NK-92 treated with Interleukin-12 subunit alpha and Interleukin-12 subunit beta, amount 100 ng/mL, for 24 hours (cell line): ENCODE data around the gene SUCLA2.

ENCODE experiments used
- DNase-seq: peaks from one replicate; lab custom pipeline; 2025; lab: John Stamatoyannopoulos, UW

The SUCLA2 gene

DNA sequence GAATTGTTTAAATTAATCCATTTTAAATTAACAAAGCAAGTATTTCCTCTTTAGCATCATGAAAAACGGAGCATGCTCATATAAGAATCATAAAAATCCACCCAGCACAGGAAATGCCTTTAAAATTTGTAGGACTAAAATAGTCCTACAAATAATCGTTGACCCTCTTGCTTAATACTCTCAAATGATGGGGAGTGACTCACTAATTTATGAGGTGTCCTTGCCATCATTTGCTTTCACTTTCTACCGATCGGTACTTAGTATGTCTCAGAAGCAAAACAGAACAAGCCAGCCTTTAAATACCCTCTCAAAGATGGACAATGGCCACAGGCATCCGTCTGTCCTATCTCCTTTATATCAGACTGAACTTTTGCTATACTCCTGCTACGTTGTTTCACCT is 97.2 kb downstream of the SUCLA2 start:
- no peak for DNase-seq

DNA sequence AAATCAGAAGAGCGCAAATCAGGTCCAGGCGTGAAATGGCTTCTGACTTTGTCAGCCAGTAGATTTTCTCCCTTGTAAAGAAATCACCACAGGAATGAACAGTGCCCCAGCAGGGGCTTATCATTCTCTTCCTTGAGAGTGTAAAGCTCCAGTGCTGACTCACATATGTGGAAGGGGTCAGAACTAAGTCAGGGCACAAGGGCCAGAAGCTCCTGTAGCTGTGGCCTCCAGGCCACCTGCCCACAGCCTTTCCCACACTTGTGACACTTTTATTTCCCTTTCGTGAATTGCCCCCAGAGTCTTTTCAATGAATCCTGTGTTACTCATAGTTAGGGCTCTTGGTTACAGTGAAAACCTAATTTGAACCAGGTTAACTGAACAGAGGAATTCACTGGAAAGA is 99.6 kb downstream of the SUCLA2 start:
- no peak for DNase-seq

DNA sequence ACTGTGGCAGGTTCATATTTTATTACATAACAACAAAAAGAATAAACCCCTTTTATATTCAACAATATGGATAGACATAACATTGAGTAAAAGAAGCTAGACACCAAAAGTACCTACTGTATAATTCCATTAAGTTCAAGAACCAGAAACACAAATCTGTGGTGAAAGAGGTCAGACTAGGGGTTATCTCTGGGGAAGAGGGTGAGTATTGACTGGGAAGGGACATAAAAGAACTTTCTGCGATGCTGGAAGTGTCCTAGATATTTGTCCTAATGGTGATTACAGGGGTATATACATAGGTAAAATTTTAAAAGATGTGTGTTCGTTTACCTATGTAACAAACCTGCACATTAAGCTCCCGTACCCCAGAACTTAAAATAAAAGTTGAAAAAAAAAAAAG is 103.0 kb downstream of the SUCLA2 start:
- DNase-seq = no peak

DNA sequence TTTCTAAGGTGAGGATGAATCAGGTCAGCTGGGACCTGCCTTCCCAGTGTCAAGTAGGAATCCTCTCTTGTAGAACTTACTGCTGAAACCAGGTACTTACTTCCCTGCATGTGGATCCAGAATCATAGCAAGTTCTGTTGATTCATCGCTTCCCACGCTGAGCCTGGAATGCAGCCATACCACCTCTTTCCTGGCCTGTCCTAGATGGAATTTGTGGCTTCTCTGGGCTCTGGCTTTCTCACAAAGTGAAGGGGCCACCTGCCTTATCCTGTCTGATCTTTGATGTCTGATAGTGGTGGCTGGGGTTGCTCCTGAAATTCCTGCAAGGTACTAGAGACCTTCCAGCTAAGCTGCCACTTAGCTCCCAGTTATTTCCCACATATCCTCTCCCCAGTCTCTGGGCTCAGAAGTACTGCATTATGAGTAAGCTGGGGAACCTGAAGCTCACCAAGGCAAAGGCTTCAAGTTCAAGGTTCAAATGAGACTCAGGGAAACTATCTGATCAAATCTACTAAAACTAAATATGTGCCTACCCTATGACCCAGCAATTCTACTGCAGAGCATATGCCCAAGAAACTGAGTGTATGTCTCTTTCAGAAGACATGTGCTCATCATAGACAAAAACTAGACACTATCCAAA is 103.5 kb downstream of the SUCLA2 start:
- no peak for DNase-seq

DNA sequence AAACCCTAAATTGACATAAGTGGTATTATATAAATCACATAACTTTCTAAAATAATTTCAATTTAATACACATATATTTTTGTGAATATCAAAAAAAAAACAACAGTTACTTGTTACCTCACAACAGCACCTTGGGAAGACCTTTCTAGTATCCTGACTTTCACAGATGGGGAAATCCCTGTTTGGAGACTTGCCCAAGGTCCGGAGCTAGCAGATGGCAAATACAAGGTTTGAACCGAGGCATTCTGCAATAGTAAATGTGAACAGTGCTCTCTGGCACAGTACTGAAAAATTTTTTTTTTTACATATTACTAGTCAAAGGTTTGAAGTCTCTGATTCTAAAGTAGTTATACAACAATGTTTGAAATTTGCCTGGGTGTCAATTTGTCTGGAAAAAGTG is 104.5 kb downstream of the SUCLA2 start:
- no peak for DNase-seq

DNA sequence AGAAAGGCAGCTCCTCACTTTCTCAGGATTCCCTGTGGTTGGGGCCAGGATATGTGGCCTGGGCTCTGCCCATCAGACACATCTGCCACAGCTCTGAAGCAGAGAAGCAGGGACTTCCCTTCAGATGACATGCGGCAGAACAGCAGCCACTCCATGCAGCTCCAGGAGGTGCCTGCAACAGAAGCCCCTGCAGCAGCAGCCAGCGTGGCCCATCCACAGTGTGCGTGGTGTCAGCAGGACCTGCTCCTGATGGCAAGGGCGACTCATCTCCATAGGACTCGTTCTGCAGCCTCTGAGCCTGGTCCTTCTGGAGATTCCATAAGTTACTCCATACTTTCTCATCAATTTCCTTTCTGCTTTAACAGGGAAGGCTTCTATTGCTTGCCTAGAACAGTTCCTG is 105.0 kb downstream of the SUCLA2 start:
- no peak for DNase-seq

DNA sequence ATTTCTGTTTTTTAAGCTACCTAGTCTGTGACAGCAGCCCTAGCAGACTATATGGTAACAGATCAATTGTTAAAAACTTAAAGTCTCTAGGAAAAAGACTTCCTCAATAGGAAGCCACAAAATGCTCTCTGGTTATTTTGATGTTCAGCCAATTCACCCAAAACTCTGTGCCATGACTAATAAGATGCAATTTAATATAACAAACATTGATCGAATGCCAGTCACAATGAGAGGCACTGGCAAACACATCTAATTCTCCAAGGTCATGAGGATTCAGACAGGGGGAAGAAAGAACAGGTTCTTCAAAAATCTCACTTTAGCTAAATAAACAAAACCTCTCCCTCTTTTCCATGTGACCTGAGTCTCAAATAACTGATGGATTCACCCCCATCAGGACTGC is 107.5 kb downstream of the SUCLA2 start:
- no peak for DNase-seq
